Medulla oblongata (tissue), 1 donor: ENCODE results near the gene GNAZ.
A peak's percentile ranks its signal among the peaks of the same experiment; 100 is the strongest.
"Not testable (repeated sequence)": the region's sequence is repeated elsewhere in the genome, so short reads cannot be mapped to it uniquely, and the experiment has no call there.

ENCODE experiments used
- DNase-seq: peaks from one replicate; pipeline ENCODE4 v3.0.0-alpha.2; 2015; ENCODE audit errors: extremely low spot score

Gene GNAZ

GRCh38 chr22:23132376-23133091, 62.2 kb downstream of the GNAZ start:
- no peak for DNase-seq

GRCh38 chr22:23133922-23134321, 63.6 kb downstream of the GNAZ start:
- DNase-seq, result no peak

GRCh38 chr22:23136991-23137390, 66.7 kb downstream of the GNAZ start:
- not testable (repeated sequence) for DNase-seq

- no peak for DNase-seq
These were observed 67.1 kb downstream of the GNAZ start for GRCh38 chr22:23137468-23137867.

GRCh38 chr22:23137905-23138561, 67.7 kb downstream of the GNAZ start:
- peak; percentile 76 for DNase-seq

GRCh38 chr22:23138584-23139435, 68.5 kb downstream of the GNAZ start:
- DNase-seq, result no peak

GRCh38 chr22:23140385-23140784, 70.1 kb downstream of the GNAZ start:
- DNase-seq, result no peak

- DNase-seq, result no peak
These were observed 72.3 kb downstream of the GNAZ start for GRCh38 chr22:23142546-23143105.

- no peak for DNase-seq
These were observed 72.8 kb downstream of the GNAZ start for GRCh38 chr22:23143119-23143518.

- no peak for DNase-seq
These were observed 74.1 kb downstream of the GNAZ start for GRCh38 chr22:23144432-23144831.

- peak; percentile 92 for DNase-seq
These were observed 74.9 kb downstream of the GNAZ start, which contains the start of gene RAB36 for GRCh38 chr22:23144932-23145877. RAB36 (plus strand) TSS chr22:23145477; CDS start chr22:23146617, 1,140 bp downstream.

GRCh38 chr22:23145878-23146470, 75.7 kb downstream of the GNAZ start:
- no peak for DNase-seq

- DNase-seq, result no peak
These were observed 76.3 kb downstream of the GNAZ start for GRCh38 chr22:23146478-23147205.

GRCh38 chr22:23147617-23148387, 77.5 kb downstream of the GNAZ start:
- DNase-seq, result no peak

GRCh38 chr22:23149743-23150238, 79.5 kb downstream of the GNAZ start:
- DNase-seq, result no peak

GRCh38 chr22:23150762-23151161, 80.4 kb downstream of the GNAZ start:
- DNase-seq, result no peak

- DNase-seq, result no peak
These were observed 81.5 kb downstream of the GNAZ start for GRCh38 chr22:23151827-23152226.

- no peak for DNase-seq
These were observed 82.2 kb downstream of the GNAZ start for GRCh38 chr22:23152238-23153114.
